DOHH2 (cell line): Measurements from ENCODE around the gene PTPRC.

Experiments used
- EZH2phosphoT487 ChIP-seq: fragments of 200-600 bp; sonication (generic); IDR thresholded peaks from 2 replicates; pipeline ENCODE4 v1.6.1; 2017; ENCODE audit warnings: borderline replicate concordance, mild to moderate bottlenecking, antibody characterized with exemption, low read length, moderate library complexity, mixed read lengths
- TF ChIP-seq, protein P1 (sequence below): fragments of 200-600 bp; sonication (generic); IDR thresholded peaks from one replicate; pipeline ENCODE4 v1.5.1; 2014; ENCODE audit warnings: antibody characterized with exemption, mild to moderate bottlenecking, low read depth, low read length; ENCODE audit not compliant: poor library complexity, severe bottlenecking

DNA sequence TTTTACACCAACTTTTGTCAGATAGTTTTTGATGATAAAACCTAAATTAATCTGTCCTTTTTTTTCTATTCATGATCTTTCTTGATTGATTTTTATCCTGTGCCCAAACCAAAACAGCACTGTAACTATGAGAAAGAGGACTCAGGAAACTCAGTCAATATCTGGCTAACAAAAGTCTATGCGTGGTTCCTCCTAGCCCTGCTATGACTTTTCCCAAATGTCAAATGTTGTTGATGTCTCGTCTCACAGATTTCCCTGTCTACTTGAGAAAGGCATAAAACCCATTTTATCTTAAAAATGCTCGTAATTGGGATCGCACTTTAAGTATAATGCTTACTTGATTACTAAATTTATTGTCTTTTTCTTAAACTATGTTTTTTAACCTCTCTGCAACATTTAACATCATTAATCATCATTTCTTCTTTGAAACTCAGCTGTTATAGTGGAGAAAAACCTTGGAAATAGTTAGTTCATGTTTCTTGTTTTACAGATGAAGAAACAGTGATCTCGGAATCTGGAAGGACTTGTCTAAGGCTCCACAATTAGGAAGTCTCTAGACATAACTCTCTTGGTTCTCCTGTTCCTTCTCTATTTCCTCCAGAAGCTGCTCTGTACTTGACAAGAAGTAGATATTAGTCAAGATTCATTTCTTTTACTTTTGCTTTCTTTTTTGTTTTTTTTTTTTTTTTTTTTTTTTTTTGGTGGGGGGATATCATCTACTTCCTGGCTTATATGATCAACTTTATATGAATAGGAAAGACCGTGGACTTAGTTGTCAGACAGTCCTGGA, 26.2 kb upstream of the PTPRC start:
- TF ChIP-seq, protein P1, sequence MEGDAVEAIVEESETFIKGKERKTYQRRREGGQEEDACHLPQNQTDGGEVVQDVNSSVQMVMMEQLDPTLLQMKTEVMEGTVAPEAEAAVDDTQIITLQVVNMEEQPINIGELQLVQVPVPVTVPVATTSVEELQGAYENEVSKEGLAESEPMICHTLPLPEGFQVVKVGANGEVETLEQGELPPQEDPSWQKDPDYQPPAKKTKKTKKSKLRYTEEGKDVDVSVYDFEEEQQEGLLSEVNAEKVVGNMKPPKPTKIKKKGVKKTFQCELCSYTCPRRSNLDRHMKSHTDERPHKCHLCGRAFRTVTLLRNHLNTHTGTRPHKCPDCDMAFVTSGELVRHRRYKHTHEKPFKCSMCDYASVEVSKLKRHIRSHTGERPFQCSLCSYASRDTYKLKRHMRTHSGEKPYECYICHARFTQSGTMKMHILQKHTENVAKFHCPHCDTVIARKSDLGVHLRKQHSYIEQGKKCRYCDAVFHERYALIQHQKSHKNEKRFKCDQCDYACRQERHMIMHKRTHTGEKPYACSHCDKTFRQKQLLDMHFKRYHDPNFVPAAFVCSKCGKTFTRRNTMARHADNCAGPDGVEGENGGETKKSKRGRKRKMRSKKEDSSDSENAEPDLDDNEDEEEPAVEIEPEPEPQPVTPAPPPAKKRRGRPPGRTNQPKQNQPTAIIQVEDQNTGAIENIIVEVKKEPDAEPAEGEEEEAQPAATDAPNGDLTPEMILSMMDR: no peak
- TF ChIP-seq EZH2phosphoT487: no peak
